MG63 (cell line): ENCODE data around the gene PIGL. TPM values are rescaled to one million over a fixed set of nuclear protein-coding genes. Genes with fewer than 3 reads are reported as not detected.
A peak's percentile ranks its signal among the peaks of the same experiment; 100 is the strongest.
"Not testable (repeated sequence)": the region's sequence is repeated elsewhere in the genome, so short reads cannot be mapped to it uniquely, and the experiment has no call there.

Experiments used
- DNase-seq: peaks from one replicate; pipeline ENCODE4 v3.0.0-alpha.2; 2020
- H3K27me3 ChIP-seq: fragments of 250-450 bp; sonication (Bioruptor Pico); 2 replicates; pipeline ENCODE4 v1.5.1; 2020; ENCODE audit warnings: mild to moderate bottlenecking, moderate library complexity
- H3K36me3 ChIP-seq: fragments of 250-450 bp; sonication (Bioruptor Pico); 2 replicates; pipeline ENCODE4 v1.5.1; 2020; ENCODE audit warnings: mild to moderate bottlenecking, moderate library complexity
- H3K4me3 ChIP-seq: fragments of 250-450 bp; sonication (Bioruptor Pico); 2 replicates; pipeline ENCODE4 v1.5.1; 2020; ENCODE audit warnings: mild to moderate bottlenecking, moderate library complexity
- H3K9me3 ChIP-seq: fragments of 250-450 bp; sonication (Bioruptor Pico); 2 replicates; pipeline ENCODE4 v1.5.1; 2020; ENCODE audit warnings: mild to moderate bottlenecking, moderate library complexity
- total RNA-seq: library from RNA; depleted of rRNA; stranded (reverse); fragments of >200 nt; shearing (Covaris generic); gene quantifications from 2 replicates; pipeline ENCODE4 v1.2.3, GENCODE V29; 2014; ENCODE audit warnings: low replicate concordance

PIGL gene
- total RNA-seq, 1 experiment from 2014 or later: 19.0 TPM

DNA sequence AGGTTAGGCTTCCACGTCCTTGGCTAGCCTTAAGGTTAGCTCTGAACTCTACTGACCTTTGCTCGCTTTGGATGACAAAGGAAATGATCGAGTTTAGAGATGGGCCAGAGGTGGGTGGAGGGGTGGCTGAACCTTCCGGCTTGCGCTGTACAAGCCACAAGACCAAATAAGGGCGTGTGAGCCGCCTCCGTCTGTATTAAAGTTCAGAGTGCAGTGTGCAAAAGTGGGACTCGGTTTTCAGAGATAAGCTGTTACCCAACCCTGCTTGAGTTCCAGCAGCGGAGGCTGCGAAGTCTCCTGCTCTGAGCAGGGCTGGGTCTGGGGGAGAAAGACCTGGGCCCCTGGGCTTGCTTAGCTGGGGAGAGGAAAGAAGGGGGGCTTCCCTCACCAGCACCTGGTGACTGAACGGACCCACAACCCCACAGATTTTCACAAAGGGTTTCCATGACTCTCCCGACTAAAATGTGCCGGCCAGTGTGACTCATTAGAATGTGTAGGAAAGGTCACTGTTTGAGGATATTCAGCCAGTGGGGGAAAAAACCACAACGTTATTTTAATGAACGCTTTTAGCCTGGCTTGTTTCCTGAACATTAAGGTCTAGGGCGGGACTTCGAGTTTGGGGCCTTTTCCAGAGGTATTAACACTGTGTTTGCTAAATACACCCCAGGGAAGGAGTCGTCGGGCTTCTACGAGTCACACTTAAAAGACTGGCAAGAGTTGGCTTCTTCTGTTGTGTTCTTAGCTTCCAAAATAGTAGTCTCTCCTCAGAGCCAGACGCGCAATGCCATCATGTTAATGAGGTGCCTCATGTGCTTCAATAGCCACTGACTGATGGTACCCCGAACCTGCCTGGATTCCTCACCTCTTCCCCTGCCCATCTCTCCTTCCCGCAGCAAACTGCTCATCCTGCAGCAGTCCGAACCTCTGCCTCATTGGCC, 69.3 kb downstream of the PIGL start:
- no peaks in the 10 kb centered on the region for H3K9me3 ChIP-seq
- H3K36me3 ChIP-seq: no peaks in the 10 kb centered on the region
- peak overlapping the region; percentile 21 for H3K4me3 ChIP-seq
- no peaks in the 10 kb centered on the region for H3K27me3 ChIP-seq
- DNase-seq: peak; percentile 86

DNA sequence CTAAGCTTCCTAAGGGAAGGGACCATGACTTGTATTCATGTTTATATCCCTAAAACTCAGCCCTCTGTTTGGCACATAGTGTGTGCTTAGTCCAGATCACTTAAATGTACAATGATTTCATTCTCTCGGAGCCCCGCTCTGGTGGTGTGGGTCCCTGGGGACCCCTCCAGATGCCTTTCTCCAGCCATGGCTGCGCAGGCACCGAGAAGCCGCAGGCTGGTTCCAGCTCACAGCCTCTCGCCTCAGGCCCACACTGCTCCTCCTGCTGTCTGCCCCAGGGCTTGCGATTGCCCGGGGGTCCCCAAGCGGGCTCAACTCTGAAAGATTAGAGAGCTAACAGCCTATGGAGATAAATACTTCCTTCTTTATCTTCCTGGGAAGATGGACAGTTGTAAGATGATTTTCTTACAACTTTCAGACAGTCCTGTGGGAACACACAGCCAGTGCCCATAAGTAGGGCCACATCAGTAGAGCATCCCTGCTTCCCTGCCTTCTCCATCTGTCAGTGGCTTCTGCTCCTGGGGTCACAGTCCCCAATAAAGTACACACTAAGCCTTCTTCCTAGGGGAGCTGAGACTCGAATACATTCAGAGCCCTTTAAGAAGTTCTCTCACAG, 70.0 kb downstream of the PIGL start:
- no peaks in the 10 kb centered on the region for H3K9me3 ChIP-seq
- no peaks in the 10 kb centered on the region for H3K36me3 ChIP-seq
- DNase-seq: no peak
- H3K27me3 ChIP-seq: no peaks in the 10 kb centered on the region
- no peak overlapping the region for H3K4me3 ChIP-seq

DNA sequence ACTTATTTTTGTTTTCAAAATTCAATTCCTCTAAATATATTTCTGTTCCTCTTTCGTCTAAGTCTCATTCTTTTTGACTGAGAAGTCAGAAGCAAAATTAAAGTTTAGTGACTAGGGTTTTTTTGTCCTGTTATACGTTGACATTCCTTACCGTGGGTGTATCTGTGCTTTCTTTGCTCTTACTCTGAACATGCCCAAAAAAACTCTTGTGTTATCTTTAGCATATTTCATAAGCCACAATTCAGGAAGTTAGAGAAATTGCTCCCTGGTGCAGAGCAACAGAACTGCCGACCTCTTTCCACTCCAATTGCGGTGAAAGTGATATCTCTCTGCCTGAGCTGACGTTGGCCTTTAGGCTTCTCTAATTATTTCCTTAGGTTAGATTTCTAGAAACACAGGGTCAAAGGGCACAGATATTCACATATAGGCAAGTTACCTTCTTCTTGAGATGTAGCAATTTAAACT, 70.6 kb downstream of the PIGL start:
- Histone ChIP-seq H3K36me3 (no peaks in the 10 kb centered on the region), H3K4me3 (no peak overlapping the region), H3K27me3 (no peaks in the 10 kb centered on the region), H3K9me3 (no peaks in the 10 kb centered on the region)
- DNase-seq: no peak

DNA sequence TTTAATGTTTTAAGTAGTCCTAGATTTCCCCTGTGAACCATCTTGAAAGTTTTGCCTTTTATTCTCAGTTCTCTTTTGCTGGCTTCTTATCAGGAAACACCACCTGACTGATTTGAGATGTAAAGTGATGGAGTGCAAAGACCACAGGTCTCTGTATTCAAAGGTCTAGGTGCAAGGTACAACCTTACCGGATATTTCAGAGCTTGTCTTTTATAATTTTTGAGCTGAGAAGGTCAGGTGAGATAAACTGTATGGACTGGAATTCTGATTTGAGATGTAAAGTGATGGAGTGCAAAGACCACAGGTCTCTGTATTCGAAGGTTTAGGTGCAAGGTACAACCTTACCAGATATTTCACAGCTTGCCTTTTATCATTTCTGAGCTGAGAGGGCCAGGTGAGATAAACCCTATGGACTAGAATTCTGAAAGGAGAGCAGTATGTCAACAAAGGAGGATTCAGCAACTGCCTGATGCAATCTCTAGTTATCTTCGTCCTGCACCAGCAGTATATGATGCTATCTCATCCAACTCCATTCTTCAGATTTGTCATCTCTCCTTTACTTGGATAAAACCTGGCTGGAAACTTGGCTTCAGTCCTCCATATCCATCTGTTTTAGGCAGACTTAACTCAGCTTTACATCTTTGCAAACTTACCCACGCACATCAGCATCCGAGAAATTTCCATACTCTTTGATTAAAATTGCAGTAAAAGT, 72.0 kb downstream of the PIGL start:
- Histone ChIP-seq H3K9me3 (no peaks in the 10 kb centered on the region), H3K27me3 (no peaks in the 10 kb centered on the region), H3K36me3 (no peaks in the 10 kb centered on the region), H3K4me3 (no peak overlapping the region)
- DNase-seq: no peak

DNA sequence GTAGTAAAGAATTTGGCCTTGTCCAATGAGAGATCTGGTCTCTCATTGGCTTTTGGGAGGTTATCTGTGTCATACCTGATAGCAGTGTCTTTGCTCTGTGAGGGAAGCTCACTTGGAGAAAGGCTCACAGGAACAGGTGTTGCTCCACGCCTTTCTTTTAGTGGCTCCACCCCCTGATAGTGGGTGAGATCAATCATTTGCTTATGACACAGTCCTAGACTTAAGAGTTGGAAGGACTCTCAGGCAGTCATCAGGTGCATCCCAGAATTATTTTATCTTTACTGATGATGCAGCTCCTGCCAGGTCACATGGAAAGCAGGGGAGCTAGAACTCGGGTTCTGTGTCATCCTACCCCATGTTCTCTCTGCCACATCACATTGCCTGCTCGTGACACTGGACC, 76.9 kb downstream of the PIGL start:
- H3K36me3 ChIP-seq: no peaks in the 10 kb centered on the region
- no peak overlapping the region for H3K4me3 ChIP-seq
- H3K27me3 ChIP-seq: no peaks in the 10 kb centered on the region
- DNase-seq: no peak
- H3K9me3 ChIP-seq: no peaks in the 10 kb centered on the region

DNA sequence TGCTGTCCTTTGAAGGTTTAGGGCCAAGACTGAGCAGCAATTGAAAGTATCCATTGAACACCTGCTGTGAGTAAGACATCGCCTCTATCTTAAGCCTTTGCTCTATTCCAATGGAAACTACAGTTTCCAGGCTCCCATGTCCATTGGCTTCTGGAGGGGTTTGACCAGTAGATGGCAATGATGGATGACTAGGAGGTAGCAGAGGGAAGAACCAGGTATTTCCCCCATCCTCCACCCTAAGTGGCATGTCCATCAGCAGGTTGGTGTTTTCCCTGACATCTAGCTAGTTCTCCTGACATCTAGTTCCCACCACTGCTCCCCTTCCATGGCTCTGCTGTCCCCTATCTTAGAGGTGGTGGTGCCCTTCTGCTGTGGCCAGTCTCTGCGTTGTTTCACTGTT, 77.5 kb downstream of the PIGL start:
- Histone ChIP-seq H3K27me3 (no peaks in the 10 kb centered on the region), H3K4me3 (no peak overlapping the region), H3K36me3 (no peaks in the 10 kb centered on the region), H3K9me3 (no peaks in the 10 kb centered on the region)
- DNase-seq: no peak

DNA sequence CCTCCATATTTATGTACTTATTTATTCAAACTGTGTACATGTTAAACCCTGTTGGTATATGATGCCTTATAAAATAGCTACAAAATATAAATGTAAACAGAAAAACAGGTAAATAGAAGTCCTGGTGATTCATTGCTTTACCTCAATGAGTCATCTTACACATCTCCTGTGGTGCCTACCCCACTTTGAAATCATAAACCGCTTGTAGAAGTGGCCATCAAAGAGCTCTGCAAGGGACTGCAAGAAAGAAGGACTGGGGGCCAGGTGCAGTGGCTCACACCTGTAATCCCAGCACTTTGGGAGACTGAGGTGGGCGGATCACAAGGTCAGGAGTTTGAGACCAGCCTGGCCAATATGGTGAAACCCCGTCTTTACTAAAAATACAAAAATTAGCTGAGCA, 79.1 kb downstream of the PIGL start:
- DNase-seq, H3K27me3 ChIP-seq, H3K4me3 ChIP-seq, H3K9me3 ChIP-seq, H3K36me3 ChIP-seq: not testable (repeated sequence)

DNA sequence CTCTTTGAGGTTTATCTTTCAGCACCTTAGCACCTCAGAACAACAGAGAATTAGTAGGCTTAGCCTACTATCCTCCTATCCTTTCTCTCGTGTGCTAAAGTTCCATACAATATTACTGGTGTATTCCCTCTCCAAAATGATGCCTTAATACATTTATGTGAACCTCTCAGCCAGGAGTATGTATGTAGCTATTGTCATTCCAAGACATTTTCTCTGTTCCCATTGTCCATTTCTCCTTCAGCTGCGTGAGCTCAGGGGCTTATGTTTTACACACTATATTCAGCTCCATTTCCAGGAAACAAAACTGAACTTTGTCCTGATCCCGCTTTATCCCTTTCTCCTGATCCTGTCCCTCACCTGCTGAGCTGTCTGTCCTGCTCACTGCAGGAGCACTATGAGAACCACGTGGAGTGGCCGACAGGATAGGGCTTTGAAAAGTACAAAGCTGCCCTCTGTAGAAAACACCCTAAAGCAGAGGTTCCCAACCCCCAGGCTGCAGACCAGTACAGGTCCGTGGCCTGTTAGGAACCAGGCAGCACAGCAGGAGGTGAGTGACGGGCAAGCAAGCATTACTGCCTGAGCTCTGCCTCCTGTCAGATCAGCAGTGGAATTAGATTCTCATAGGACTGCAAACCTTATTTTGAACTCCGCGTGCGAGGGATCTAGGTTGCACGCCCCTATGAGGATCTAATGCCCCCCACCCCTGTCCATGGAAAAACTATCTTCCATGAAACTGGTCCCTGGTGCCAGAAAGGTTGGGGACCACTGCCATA, 80.5 kb downstream of the PIGL start:
- H3K4me3 ChIP-seq: no peak overlapping the region
- H3K36me3 ChIP-seq: no peaks in the 10 kb centered on the region
- H3K9me3 ChIP-seq: no peaks in the 10 kb centered on the region
- no peaks in the 10 kb centered on the region for H3K27me3 ChIP-seq
- no peak for DNase-seq

DNA sequence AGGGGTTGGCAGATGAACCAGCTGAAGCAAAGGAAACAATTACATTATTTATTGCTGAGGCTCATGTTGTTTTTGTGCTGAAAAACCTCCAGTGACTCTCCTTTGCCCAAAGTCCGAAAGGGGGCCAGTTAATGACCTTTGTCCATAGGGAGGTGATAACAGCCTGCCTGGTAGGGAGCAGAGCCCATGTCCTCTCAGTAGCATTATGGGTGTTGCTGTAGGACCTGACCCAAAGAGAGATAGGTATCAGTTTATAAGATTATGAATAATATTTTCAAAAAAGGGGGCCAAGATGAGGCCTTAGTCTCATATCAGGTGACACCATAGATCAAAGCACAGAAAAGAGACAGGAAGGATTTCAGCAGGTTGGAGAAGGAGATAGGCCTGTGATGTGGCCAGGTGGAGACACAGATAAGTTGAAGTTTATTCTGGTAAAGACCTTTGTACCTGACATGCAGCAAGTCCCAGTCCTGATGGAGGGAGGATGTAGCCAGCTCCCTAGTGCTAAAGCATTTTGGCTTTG, 81.2 kb downstream of the PIGL start:
- Histone ChIP-seq H3K36me3 (no peaks in the 10 kb centered on the region), H3K4me3 (no peak overlapping the region)
- DNase-seq: no peak

DNA sequence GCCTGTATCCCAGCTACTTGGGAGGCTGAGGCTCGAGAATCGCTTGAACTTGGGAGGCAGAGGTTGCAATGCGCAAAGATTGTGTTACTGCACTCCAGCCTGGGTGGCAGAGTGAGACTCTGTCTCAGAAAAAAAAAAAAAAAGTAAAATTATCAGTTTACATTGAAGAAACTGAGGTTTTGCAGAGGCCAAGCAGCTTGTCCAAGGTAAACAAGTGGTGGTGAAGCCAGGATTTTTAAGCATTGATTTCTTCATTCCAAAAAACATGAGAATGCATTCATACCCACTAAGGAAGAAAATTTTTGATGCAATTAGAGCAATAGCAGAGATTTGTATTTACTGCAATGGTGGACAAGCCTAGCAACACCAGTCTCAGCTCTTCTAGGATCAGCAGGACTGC, 83.5 kb downstream of the PIGL start:
- no peak for DNase-seq
- Histone ChIP-seq H3K9me3 (no peaks in the 10 kb centered on the region), H3K4me3 (no peak overlapping the region), H3K27me3 (no peaks in the 10 kb centered on the region), H3K36me3 (no peaks in the 10 kb centered on the region)

More for the DNA sequence above, 81.2 kb downstream of the PIGL start:
- no peaks in the 10 kb centered on the region for H3K27me3 ChIP-seq
- no peaks in the 10 kb centered on the region for H3K9me3 ChIP-seq

DNA sequence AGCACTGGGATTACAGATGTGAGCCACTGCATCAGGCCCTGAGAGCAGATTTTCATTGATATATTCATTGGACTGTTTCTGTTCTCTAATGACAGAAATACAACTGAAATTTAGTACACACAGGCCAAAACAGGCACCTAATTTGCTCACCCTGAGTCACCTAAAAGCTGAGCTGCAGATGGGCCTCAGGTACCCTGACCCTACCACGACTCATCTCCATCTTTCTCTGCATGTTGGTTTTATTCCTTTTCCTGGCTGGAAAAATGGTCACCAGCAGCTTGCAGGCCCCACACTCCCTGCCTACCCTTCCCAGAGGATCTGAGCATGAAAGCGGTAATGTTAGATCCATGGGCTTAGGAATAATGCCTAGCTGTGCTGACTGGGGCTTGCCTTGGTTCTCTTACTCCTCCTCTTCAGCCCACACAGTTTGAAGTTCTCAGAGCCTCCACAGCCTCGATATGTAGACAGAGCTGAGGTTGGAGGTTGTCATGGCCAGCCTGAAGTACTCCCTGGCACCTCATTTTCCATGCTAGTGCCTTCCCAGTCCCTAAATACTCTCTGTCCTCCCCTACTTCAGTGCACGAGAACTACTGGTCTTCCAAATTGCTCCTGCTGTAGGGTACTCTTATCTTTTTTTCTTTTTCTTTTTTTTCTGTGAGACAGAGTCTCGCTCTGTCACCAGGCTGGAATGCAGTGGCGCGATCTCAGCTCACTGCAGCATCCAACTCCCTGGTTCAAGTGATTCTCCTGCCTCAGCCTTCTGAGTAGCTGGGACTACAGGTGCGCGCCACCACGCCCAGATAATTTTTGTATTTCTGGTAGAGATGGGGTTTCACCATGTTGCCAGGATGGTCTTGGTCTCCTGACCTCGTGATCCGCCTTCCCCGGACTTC, 85.2 kb downstream of the PIGL start:
- Histone ChIP-seq H3K27me3 (no peaks in the 10 kb centered on the region), H3K36me3 (no peaks in the 10 kb centered on the region), H3K4me3 (no peak overlapping the region), H3K9me3 (no peaks in the 10 kb centered on the region)
- DNase-seq: no peak

DNA sequence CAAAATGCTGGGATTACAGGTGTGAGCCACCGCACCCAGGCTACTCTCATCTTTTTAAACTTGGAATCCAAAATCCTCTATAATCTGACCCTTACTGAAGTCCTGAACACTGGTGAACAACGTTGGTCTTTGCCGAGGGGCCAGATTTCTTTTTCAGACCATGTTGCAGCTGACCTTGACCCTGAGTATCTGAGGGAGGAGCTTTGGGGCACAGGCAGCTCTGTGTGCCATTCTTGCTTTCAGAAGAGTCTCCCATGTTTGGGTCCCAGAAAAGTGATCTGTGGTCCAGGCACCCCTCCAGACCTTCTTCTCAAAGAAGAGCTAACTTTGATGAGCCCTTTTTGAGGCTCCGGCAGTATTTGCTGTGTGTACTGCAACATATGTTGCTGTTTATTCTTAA, 85.8 kb downstream of the PIGL start:
- no peak for DNase-seq
- Histone ChIP-seq H3K4me3 (no peak overlapping the region), H3K27me3 (no peaks in the 10 kb centered on the region), H3K36me3 (no peaks in the 10 kb centered on the region), H3K9me3 (no peaks in the 10 kb centered on the region)

DNA sequence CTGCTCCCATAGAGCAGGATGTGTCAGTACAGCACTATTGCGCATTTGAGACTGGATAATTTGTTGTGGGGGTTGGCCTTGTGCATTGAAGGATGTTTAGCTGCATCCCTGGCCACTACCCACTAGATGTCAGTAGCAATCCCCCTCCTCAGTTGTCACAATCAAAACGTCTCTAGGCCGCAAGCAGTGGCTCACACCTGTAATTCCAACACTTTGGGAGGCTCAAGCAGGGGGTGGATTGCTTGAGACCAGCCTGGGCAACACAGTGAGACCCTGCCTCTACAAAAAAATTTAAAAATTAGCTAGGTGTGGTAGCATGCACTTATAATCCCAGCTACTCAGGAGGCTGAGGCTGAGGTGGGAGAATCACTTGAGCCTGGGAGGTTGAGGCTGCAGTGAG, 87.8 kb downstream of the PIGL start:
- no peaks in the 10 kb centered on the region for H3K36me3 ChIP-seq
- H3K9me3 ChIP-seq: no peaks in the 10 kb centered on the region
- peak; percentile 2 for DNase-seq
- no peaks in the 10 kb centered on the region for H3K27me3 ChIP-seq
- no peak overlapping the region for H3K4me3 ChIP-seq

DNA sequence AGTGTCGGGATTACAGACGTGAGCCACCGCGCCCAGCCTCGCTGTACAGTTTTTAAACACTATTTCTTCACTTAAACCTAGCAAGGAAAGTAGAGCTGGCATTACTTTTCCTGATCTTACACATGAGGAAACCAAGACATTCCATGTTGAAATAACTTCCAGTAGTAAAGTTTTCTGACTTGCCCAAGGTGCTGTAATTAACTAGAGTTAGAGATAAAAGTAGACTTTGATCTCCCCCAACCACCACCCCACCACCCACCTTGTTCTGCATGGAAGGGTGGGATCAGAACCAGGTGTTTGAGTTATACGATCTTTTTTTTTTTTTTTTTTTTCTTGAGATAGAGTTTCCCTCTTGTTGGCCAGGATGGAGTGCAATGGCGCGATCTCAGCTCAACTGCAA, 89.2 kb downstream of the PIGL start:
- H3K9me3 ChIP-seq: no peaks in the 10 kb centered on the region
- H3K27me3 ChIP-seq: no peaks in the 10 kb centered on the region
- no peak for DNase-seq
- H3K4me3 ChIP-seq: no peak overlapping the region
- H3K36me3 ChIP-seq: no peaks in the 10 kb centered on the region

DNA sequence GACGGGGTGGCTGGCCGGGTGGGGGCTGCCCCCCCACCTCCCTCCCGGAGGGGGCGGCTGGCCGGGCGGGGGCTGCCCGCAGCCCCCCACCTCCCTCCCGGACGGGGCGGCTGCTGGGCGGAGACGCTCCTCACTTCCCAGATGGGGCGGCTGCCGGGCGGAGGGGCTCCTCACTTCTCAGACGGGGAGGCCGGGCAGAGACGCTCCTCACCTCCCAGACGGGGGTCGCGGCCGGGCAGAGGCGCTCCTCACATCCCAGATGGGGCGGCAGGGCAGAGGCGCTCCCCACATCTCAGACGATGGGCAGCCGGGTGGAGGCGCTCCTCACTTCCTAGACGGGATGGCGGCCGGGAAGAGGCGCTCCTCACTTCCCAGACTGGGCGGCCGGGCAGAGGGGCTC, 95.1 kb downstream of the PIGL start:
- H3K4me3 ChIP-seq, H3K27me3 ChIP-seq, H3K36me3 ChIP-seq, H3K9me3 ChIP-seq, DNase-seq: not testable (repeated sequence)
